HL-60 (cell line): ENCODE results near the gene EEPD1.

Experiments
- DNase-seq, 2 experiments: peaks; one replicate each; pipeline ENCODE4 v3.0.0-alpha.2; 2010 to 2020; ENCODE audit warnings: low read depth in 1 of 2, low spot score in 1 of 2
- H3K27ac ChIP-seq: fragments of 250-450 bp; sonication (Bioruptor Pico); replicated peaks from 2 replicates; pipeline ENCODE4 v1.5.1; 2020; ENCODE audit warnings: mild to moderate bottlenecking, moderate library complexity
- H3K27me3 ChIP-seq: fragments of 250-450 bp; sonication (Bioruptor Pico); 2 replicates; pipeline ENCODE4 v1.5.1; 2021; ENCODE audit warnings: mild to moderate bottlenecking, moderate library complexity; ENCODE audit not compliant: insufficient read depth, poor library complexity, severe bottlenecking
- H3K4me3 ChIP-seq: replicated peaks from 2 replicates; pipeline ENCODE4 v1.5.1; 2011; ENCODE audit warnings: mild to moderate bottlenecking, control low read depth, low read length; ENCODE audit not compliant: insufficient read depth
- GABPA ChIP-seq: IDR thresholded peaks from 2 replicates; pipeline ENCODE4 v1.6.1; 2012; ENCODE audit warnings: low read depth
- POLR2AphosphoS5 ChIP-seq: IDR thresholded peaks from 2 replicates; pipeline ENCODE4 v1.6.1; 2012; ENCODE audit warnings: low read depth
- SPI1 ChIP-seq: IDR thresholded peaks from 2 replicates; pipeline ENCODE4 v1.6.1; 2012; ENCODE audit warnings: low read depth, mild to moderate bottlenecking, borderline replicate concordance
- TF ChIP-seq, protein P1 (sequence below): IDR thresholded peaks from 2 replicates; pipeline ENCODE4 v1.6.1; 2012; ENCODE audit warnings: low read depth; ENCODE audit not compliant: insufficient replicate concordance
- TF ChIP-seq, protein P2 (sequence below): IDR thresholded peaks from one replicate; pipeline ENCODE4 v1.5.1; 2011; ENCODE audit warnings: low read length, control low read depth, inconsistent platforms; ENCODE audit not compliant: insufficient read depth

Gene EEPD1

GRCh38 chr7:36314491-36314890, 161.4 kb downstream of the EEPD1 start:
- Histone ChIP-seq H3K4me3 (no peak overlapping the region), H3K27ac (no peak overlapping the region), H3K27me3 (no peaks in the 10 kb centered on the region)
- no peak for TF ChIP-seq SPI1
- TF ChIP-seq, protein P1, sequence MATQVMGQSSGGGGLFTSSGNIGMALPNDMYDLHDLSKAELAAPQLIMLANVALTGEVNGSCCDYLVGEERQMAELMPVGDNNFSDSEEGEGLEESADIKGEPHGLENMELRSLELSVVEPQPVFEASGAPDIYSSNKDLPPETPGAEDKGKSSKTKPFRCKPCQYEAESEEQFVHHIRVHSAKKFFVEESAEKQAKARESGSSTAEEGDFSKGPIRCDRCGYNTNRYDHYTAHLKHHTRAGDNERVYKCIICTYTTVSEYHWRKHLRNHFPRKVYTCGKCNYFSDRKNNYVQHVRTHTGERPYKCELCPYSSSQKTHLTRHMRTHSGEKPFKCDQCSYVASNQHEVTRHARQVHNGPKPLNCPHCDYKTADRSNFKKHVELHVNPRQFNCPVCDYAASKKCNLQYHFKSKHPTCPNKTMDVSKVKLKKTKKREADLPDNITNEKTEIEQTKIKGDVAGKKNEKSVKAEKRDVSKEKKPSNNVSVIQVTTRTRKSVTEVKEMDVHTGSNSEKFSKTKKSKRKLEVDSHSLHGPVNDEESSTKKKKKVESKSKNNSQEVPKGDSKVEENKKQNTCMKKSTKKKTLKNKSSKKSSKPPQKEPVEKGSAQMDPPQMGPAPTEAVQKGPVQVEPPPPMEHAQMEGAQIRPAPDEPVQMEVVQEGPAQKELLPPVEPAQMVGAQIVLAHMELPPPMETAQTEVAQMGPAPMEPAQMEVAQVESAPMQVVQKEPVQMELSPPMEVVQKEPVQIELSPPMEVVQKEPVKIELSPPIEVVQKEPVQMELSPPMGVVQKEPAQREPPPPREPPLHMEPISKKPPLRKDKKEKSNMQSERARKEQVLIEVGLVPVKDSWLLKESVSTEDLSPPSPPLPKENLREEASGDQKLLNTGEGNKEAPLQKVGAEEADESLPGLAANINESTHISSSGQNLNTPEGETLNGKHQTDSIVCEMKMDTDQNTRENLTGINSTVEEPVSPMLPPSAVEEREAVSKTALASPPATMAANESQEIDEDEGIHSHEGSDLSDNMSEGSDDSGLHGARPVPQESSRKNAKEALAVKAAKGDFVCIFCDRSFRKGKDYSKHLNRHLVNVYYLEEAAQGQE: no peak
- no peak for DNase-seq

DNA sequence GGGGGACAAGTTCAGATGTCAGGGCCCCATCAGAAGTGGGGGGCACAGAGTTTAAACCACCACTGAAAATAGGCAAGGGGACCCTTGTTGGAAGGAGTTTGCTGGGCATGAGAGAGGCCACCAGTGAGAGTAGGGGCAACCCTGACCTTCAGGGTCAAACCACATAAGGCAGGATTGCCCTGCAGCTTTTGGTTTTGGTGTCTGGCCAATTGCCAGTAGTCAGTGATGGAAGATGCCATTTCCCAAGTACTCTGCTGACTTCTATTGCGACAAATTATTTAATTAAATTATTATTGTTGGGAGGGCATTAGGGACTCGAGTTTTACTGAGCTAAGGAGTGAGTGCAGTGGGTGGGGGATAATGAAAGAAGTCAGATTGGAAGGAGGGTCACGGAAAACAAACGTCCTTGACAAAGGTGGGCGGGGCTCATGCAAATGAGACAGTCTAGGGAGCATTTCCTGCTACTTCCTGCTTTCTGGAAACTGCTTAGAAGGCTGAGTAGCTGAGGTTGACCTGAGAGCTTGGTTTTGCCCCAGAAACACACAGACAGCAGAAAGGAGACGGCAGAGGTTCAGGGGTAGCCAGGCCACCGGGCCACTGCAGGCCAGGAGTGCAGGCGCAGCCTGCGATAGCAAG, 162.4 kb downstream of the EEPD1 start:
- no peak overlapping the region for H3K4me3 ChIP-seq
- H3K27me3 ChIP-seq: no peaks in the 10 kb centered on the region
- no peak for TF ChIP-seq GABPA
- TF ChIP-seq, protein P2, sequence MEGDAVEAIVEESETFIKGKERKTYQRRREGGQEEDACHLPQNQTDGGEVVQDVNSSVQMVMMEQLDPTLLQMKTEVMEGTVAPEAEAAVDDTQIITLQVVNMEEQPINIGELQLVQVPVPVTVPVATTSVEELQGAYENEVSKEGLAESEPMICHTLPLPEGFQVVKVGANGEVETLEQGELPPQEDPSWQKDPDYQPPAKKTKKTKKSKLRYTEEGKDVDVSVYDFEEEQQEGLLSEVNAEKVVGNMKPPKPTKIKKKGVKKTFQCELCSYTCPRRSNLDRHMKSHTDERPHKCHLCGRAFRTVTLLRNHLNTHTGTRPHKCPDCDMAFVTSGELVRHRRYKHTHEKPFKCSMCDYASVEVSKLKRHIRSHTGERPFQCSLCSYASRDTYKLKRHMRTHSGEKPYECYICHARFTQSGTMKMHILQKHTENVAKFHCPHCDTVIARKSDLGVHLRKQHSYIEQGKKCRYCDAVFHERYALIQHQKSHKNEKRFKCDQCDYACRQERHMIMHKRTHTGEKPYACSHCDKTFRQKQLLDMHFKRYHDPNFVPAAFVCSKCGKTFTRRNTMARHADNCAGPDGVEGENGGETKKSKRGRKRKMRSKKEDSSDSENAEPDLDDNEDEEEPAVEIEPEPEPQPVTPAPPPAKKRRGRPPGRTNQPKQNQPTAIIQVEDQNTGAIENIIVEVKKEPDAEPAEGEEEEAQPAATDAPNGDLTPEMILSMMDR: no peak
- TF ChIP-seq SPI1: no peak
- no peak for TF ChIP-seq POLR2AphosphoS5
- TF ChIP-seq, protein P1: no peak
- H3K27ac ChIP-seq: no peak overlapping the region
- no peak for DNase-seq

- Histone ChIP-seq H3K4me3 (no peak overlapping the region), H3K27ac (no peak overlapping the region), H3K27me3 (no peaks in the 10 kb centered on the region)
- TF ChIP-seq GABPA (no peak), POLR2AphosphoS5 (no peak), SPI1 (no peak)
- TF ChIP-seq, protein P1: no peak
- TF ChIP-seq, protein P2: no peak
- DNase-seq: no peak
Observed at GRCh38 chr7:36316319-36316718, 163.3 kb downstream of the EEPD1 start.
